Liver (tissue), 9 donors: Measurements from ENCODE around the gene MFNG. TPM values are rescaled to one million over a fixed set of nuclear protein-coding genes. Genes with fewer than 3 reads are reported as not detected.

ENCODE experiments used
- DNase-seq: peaks from one replicate; pipeline ENCODE4 v3.0.0-alpha.2; 2017; ENCODE audit warnings: low spot score
- H3K27ac ChIP-seq, 2 donors: one replicate each; pipeline ENCODE4 v1.7.0; 2013; ENCODE audit warnings: inconsistent platforms in 2 of 2, low read length in 2 of 2, control low read depth in 1 of 2, low read depth in 1 of 2, mild to moderate bottlenecking in 1 of 2
- H3K27me3 ChIP-seq, 4 donors: one replicate each; pipeline versions ENCODE4 v1.6.1 to v1.7.0; 2013; ENCODE audit warnings: low read length in 3 of 4, inconsistent platforms in 1 of 4, mild to moderate bottlenecking in 1 of 4, moderate library complexity in 1 of 4; ENCODE audit not compliant: control insufficient read depth in 4 of 4, insufficient read depth in 4 of 4
- H3K36me3 ChIP-seq, 4 donors: one replicate each; pipeline versions ENCODE4 v1.6.1 to v1.7.0; 2013; ENCODE audit warnings: low read length in 3 of 4, mild to moderate bottlenecking in 3 of 4, low read depth in 1 of 4, moderate library complexity in 1 of 4; ENCODE audit not compliant: control insufficient read depth in 4 of 4, insufficient read depth in 3 of 4
- H3K4me1 ChIP-seq, 4 donors: one replicate each; pipeline versions ENCODE4 v1.6.1 to v1.7.0; 2013; ENCODE audit warnings: low read length in 3 of 4, mild to moderate bottlenecking in 3 of 4, moderate library complexity in 1 of 4; ENCODE audit not compliant: control insufficient read depth in 4 of 4, insufficient read depth in 4 of 4
- H3K4me3 ChIP-seq, 3 donors: one replicate each; pipeline versions ENCODE4 v1.6.1 to v1.7.0; 2013; ENCODE audit warnings: low read length in 3 of 3, control low read depth in 1 of 3, low read depth in 1 of 3, mild to moderate bottlenecking in 1 of 3
- H3K9ac ChIP-seq, 2 donors: one replicate each; pipeline ENCODE4 v1.7.0; 2013; ENCODE audit warnings: low read length in 2 of 2, mild to moderate bottlenecking in 2 of 2, moderate library complexity in 2 of 2, control low read depth in 1 of 2, low read depth in 1 of 2
- H3K9me3 ChIP-seq, 4 donors: one replicate each; pipeline versions ENCODE4 v1.6.1 to v1.7.0; 2013; ENCODE audit warnings: low read length in 3 of 4; ENCODE audit not compliant: control insufficient read depth in 4 of 4
- EGR1 ChIP-seq, 2 donors: IDR thresholded peaks; 2 replicates each; pipeline ENCODE4 v1.6.1; 2016 to 2018; ENCODE audit warnings: antibody characterized with exemption in 2 of 2, low read depth in 2 of 2
- FOXA1 ChIP-seq: IDR thresholded peaks from 2 replicates; pipeline ENCODE4 v1.6.1; 2016; ENCODE audit warnings: antibody characterized with exemption
- FOXA2 ChIP-seq: IDR thresholded peaks from 2 replicates; pipeline ENCODE4 v1.6.1; 2016; ENCODE audit warnings: antibody characterized with exemption
- GABPA ChIP-seq, 2 donors: IDR thresholded peaks in 1 of 2; conservative IDR thresholded peaks in 1 of 2; 2 replicates each; pipeline ENCODE4 v1.6.1; 2016; ENCODE audit warnings: antibody characterized with exemption in 2 of 2, mild to moderate bottlenecking in 1 of 2, moderate library complexity in 1 of 2
- HNF4A ChIP-seq, 2 donors: conservative IDR thresholded peaks; 2 replicates each; pipeline ENCODE4 v1.6.1; 2016; ENCODE audit warnings: antibody characterized with exemption in 2 of 2, mild to moderate bottlenecking in 2 of 2
- HNF4G ChIP-seq: IDR thresholded peaks from 2 replicates; pipeline ENCODE4 v1.6.1; 2016; ENCODE audit warnings: antibody characterized with exemption
- JUND ChIP-seq, 2 donors: IDR thresholded peaks; 2 replicates each; pipeline ENCODE4 v1.6.1; 2016; ENCODE audit warnings: antibody characterized with exemption in 2 of 2
- NR2F2 ChIP-seq: IDR thresholded peaks from 2 replicates; pipeline ENCODE4 v1.6.1; 2016; ENCODE audit warnings: antibody characterized with exemption
- RAD21 ChIP-seq, 2 donors: IDR thresholded peaks; 2 replicates each; pipeline ENCODE4 v1.6.1; 2016; ENCODE audit warnings: antibody characterized with exemption in 2 of 2, mild to moderate bottlenecking in 2 of 2
- RXRA ChIP-seq, 2 donors: IDR thresholded peaks; 2 replicates each; pipeline ENCODE4 v1.6.1; 2017 to 2018; ENCODE audit warnings: antibody characterized with exemption in 2 of 2, mild to moderate bottlenecking in 1 of 2
- SP1 ChIP-seq: IDR thresholded peaks from 2 replicates; pipeline ENCODE4 v1.6.1; 2018; ENCODE audit warnings: antibody characterized with exemption, mild to moderate bottlenecking
- TAF1 ChIP-seq: conservative IDR thresholded peaks from 2 replicates; pipeline ENCODE4 v1.6.1; 2016; ENCODE audit warnings: antibody characterized with exemption, mild to moderate bottlenecking
- YY1 ChIP-seq: IDR thresholded peaks from 2 replicates; pipeline ENCODE4 v1.6.1; 2016; ENCODE audit warnings: antibody characterized with exemption, mild to moderate bottlenecking
- WGBS: extraction: QIAGEN DNeasy Blood & Tissue Kit; methylation state at CpG from one replicate; pipeline ENCODE4 v1.1.7; 2013; 5-methylcytosine and 5-hydroxymethylcytosine counted together
- polyA plus RNA-seq, 2 donors: library from polyadenylated mRNA; stranded (reverse) in 1 of 2; unstranded in 1 of 2; fragments of 200-250 nt in 1 of 2; fragments of >200 nt in 1 of 2; fragmentation: Nextera tagmentation in 1 of 2; extraction: Ambion mirVana in 1 of 2; gene quantifications; one replicate each; pipeline versions ENCODE4 v1.2.1 to v1.2.3, GENCODE V29; 2013 to 2015
- total RNA-seq, 2 donors: library from RNA; depleted of rRNA; stranded (reverse); fragments of >200 nt; gene quantifications; one replicate each; pipeline ENCODE4 v1.2.3, GENCODE V29; 2014
- TF ChIP-seq, protein P1 (sequence below): IDR thresholded peaks from 2 replicates; pipeline ENCODE4 v1.6.1; 2016; ENCODE audit warnings: antibody characterized with exemption, mild to moderate bottlenecking
- TF ChIP-seq, protein P2 (sequence below): IDR thresholded peaks from 2 replicates; pipeline ENCODE4 v1.6.1; 2016; ENCODE audit warnings: antibody characterized with exemption
- TF ChIP-seq, protein P3 (sequence below): fragments of 150-350 bp; IDR thresholded peaks from 2 replicates; pipeline ENCODE4 v1.5.1; 2017; ENCODE audit warnings: improper control_type of control experiment, low read depth, low read length; ENCODE audit not compliant: missing input control
- TF ChIP-seq, protein P4 (sequence below): IDR thresholded peaks from 2 replicates; pipeline ENCODE4 v1.6.1; 2016; ENCODE audit warnings: antibody characterized with exemption
- TF ChIP-seq, protein P5 (sequence below): IDR thresholded peaks from 2 replicates; pipeline ENCODE4 v1.6.1; 2016; ENCODE audit warnings: antibody characterized with exemption
- donor health status: healthy.
- donor health status: healthy.
- donor health status: healthy.
- donor health status: healthy.
- donor health status: healthy.

The MFNG gene
- total and polyA plus RNA-seq, 4 donors = 5.0 to 10.7 (median 7.4) TPM

DNA sequence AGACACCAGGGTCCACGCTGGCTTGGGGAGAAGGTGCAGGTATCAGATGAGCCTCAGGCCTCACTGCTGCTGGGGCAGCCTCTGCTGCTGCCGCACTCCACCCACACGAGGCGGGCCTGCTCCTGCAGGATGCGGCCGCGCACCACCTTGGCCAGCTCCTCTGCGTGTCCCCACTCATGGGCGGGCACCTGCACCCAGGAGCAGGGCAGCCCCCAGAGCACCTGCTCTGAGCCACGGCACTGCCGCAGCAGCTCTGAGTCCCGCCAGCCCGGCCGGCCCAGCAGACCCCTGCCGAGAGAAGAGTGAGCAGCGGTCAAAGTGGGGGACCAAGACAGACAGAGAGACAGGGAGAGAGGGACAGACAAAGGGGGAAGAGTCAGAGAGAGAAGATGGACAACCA lies 4.9 kb upstream of the MFNG start:
- Histone ChIP-seq H3K27ac (no peak overlapping the region), H3K9me3 (no peaks in the 10 kb centered on the region), H3K27me3 (no peaks in the 10 kb centered on the region), H3K36me3 (peaks cover 0 to 15% (median 6%) of the 10 kb centered on the region in 4 donors), H3K9ac (no peak overlapping the region), H3K4me3 (no peak overlapping the region), H3K4me1 (peaks cover 2 to 6% (median 4%) of the 10 kb centered on the region in 4 donors)
- no peak for TF ChIP-seq EGR1 (IDR thresholded peaks at IDR 0.05; ENCODE audit: low read depth in 2 of 2)
- no peak for TF ChIP-seq YY1
- no peak for TF ChIP-seq NR2F2
- TF ChIP-seq, protein P1, sequence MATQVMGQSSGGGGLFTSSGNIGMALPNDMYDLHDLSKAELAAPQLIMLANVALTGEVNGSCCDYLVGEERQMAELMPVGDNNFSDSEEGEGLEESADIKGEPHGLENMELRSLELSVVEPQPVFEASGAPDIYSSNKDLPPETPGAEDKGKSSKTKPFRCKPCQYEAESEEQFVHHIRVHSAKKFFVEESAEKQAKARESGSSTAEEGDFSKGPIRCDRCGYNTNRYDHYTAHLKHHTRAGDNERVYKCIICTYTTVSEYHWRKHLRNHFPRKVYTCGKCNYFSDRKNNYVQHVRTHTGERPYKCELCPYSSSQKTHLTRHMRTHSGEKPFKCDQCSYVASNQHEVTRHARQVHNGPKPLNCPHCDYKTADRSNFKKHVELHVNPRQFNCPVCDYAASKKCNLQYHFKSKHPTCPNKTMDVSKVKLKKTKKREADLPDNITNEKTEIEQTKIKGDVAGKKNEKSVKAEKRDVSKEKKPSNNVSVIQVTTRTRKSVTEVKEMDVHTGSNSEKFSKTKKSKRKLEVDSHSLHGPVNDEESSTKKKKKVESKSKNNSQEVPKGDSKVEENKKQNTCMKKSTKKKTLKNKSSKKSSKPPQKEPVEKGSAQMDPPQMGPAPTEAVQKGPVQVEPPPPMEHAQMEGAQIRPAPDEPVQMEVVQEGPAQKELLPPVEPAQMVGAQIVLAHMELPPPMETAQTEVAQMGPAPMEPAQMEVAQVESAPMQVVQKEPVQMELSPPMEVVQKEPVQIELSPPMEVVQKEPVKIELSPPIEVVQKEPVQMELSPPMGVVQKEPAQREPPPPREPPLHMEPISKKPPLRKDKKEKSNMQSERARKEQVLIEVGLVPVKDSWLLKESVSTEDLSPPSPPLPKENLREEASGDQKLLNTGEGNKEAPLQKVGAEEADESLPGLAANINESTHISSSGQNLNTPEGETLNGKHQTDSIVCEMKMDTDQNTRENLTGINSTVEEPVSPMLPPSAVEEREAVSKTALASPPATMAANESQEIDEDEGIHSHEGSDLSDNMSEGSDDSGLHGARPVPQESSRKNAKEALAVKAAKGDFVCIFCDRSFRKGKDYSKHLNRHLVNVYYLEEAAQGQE = no peak
- no peak for TF ChIP-seq GABPA (IDR thresholded peaks at IDR 0.05 in 1 of 2, conservative IDR thresholded peaks at IDR 0.05 in 1 of 2)
- TF ChIP-seq HNF4A (conservative IDR thresholded peaks at IDR 0.05) = no peak
- TF ChIP-seq RAD21 (IDR thresholded peaks at IDR 0.05) = no peak
- no peak for TF ChIP-seq HNF4G
- TF ChIP-seq TAF1 = no peak
- TF ChIP-seq, protein P2, sequence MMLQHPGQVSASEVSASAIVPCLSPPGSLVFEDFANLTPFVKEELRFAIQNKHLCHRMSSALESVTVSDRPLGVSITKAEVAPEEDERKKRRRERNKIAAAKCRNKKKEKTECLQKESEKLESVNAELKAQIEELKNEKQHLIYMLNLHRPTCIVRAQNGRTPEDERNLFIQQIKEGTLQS = no peak
- no peak for TF ChIP-seq SP1
- TF ChIP-seq, protein P3, sequence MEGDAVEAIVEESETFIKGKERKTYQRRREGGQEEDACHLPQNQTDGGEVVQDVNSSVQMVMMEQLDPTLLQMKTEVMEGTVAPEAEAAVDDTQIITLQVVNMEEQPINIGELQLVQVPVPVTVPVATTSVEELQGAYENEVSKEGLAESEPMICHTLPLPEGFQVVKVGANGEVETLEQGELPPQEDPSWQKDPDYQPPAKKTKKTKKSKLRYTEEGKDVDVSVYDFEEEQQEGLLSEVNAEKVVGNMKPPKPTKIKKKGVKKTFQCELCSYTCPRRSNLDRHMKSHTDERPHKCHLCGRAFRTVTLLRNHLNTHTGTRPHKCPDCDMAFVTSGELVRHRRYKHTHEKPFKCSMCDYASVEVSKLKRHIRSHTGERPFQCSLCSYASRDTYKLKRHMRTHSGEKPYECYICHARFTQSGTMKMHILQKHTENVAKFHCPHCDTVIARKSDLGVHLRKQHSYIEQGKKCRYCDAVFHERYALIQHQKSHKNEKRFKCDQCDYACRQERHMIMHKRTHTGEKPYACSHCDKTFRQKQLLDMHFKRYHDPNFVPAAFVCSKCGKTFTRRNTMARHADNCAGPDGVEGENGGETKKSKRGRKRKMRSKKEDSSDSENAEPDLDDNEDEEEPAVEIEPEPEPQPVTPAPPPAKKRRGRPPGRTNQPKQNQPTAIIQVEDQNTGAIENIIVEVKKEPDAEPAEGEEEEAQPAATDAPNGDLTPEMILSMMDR = no peak
- no peak for TF ChIP-seq FOXA2
- TF ChIP-seq JUND (IDR thresholded peaks at IDR 0.05) = no peak
- no peak for TF ChIP-seq FOXA1
- no peak for TF ChIP-seq RXRA (IDR thresholded peaks at IDR 0.05)
- TF ChIP-seq, protein P4, sequence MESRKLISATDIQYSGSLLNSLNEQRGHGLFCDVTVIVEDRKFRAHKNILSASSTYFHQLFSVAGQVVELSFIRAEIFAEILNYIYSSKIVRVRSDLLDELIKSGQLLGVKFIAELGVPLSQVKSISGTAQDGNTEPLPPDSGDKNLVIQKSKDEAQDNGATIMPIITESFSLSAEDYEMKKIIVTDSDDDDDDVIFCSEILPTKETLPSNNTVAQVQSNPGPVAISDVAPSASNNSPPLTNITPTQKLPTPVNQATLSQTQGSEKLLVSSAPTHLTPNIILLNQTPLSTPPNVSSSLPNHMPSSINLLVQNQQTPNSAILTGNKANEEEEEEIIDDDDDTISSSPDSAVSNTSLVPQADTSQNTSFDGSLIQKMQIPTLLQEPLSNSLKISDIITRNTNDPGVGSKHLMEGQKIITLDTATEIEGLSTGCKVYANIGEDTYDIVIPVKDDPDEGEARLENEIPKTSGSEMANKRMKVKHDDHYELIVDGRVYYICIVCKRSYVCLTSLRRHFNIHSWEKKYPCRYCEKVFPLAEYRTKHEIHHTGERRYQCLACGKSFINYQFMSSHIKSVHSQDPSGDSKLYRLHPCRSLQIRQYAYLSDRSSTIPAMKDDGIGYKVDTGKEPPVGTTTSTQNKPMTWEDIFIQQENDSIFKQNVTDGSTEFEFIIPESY = no peak
- TF ChIP-seq, protein P5, sequence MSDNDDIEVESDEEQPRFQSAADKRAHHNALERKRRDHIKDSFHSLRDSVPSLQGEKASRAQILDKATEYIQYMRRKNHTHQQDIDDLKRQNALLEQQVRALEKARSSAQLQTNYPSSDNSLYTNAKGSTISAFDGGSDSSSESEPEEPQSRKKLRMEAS = no peak
- DNase-seq = no peak
- 95% methylated on average over 16 of the region's 16 CpGs for WGBS
